A673 (cell line): ENCODE results near the gene SCUBE1. TPM values are rescaled to one million over a fixed set of nuclear protein-coding genes. Genes with fewer than 3 reads are reported as not detected.

Experiments
- BruUV-seq: library from RNA; stranded (reverse); fragments of 400-500 nt; replicated peaks from 2 replicates; lab custom pipeline; 2021; lab: Mats Ljungman, UMichigan
- CTCF ChIA-PET: fragments of 300-600 bp; sonication (Branson Sonifier 250); formaldehyde crosslinking; loops from one replicate; lab custom pipeline; 2022; ENCODE audit warnings: antibody characterized with exemption; lab: Charles Lee
- POLR2A ChIA-PET: fragments of 300-600 bp; sonication (Branson Sonifier 250); formaldehyde crosslinking; loops from one replicate; lab custom pipeline; 2022; ENCODE audit warnings: antibody characterized with exemption; ENCODE audit not compliant: low non-redundant PET; lab: Charles Lee
- DNase-seq: peaks from one replicate; pipeline ENCODE4 v3.0.0-alpha.2; 2015; ENCODE audit warnings: low spot score
- H3K27ac ChIP-seq: fragments of 200-600 bp; sonication (generic); 2 replicates; pipeline ENCODE4 v1.5.1; 2016; ENCODE audit warnings: mixed run types, low read depth, mild to moderate bottlenecking, mixed read lengths, antibody characterized with exemption, low read length; ENCODE audit not compliant: poor library complexity, severe bottlenecking
- H3K27me3 ChIP-seq: fragments of 200-600 bp; sonication (generic); replicated peaks from 2 replicates; pipeline ENCODE4 v1.6.1; 2017; ENCODE audit warnings: mixed run types, low read depth, mild to moderate bottlenecking, mixed read lengths, antibody characterized with exemption, low read length; ENCODE audit not compliant: insufficient read depth, poor library complexity
- H3K36me3 ChIP-seq: fragments of 200-600 bp; sonication (generic); 2 replicates; pipeline ENCODE4 v1.6.1; 2016; ENCODE audit warnings: mixed run types, mild to moderate bottlenecking, mixed read lengths, antibody characterized with exemption, low read length; ENCODE audit not compliant: insufficient read depth, poor library complexity, severe bottlenecking
- H3K4me1 ChIP-seq: fragments of 200-600 bp; sonication (generic); 2 replicates; pipeline ENCODE4 v1.6.1; 2017; ENCODE audit warnings: mixed run types, mild to moderate bottlenecking, mixed read lengths, antibody characterized with exemption, low read length; ENCODE audit not compliant: insufficient read depth, poor library complexity, severe bottlenecking
- H3K4me3 ChIP-seq: fragments of 200-600 bp; sonication (generic); 2 replicates; pipeline ENCODE4 v1.5.1; 2016; ENCODE audit warnings: low read depth, mixed run types, mild to moderate bottlenecking, mixed read lengths, low read length; ENCODE audit not compliant: poor library complexity, severe bottlenecking
- H3K9me3 ChIP-seq: fragments of 200-600 bp; sonication (generic); 2 replicates; pipeline ENCODE4 v1.6.1; 2016; ENCODE audit warnings: mixed run types, low read depth, mild to moderate bottlenecking, mixed read lengths, antibody characterized with exemption, low read length; ENCODE audit not compliant: poor library complexity, severe bottlenecking
- CTCF ChIP-seq: fragments of 300-800, 200-600 bp; sonication (generic); conservative IDR thresholded peaks from 2 replicates; pipeline ENCODE4 v1.5.1; 2017; ENCODE audit warnings: low read depth, mild to moderate bottlenecking, antibody characterized with exemption, low read length, moderate library complexity, mixed read lengths
- EZH2 ChIP-seq: fragments of 200-600 bp; sonication (generic); IDR thresholded peaks from 2 replicates; pipeline ENCODE4 v1.6.1; 2017; ENCODE audit warnings: borderline replicate concordance, low read depth, mild to moderate bottlenecking, mixed read lengths, antibody characterized with exemption, low read length; ENCODE audit not compliant: poor library complexity, severe bottlenecking
- intact Hi-C: fragments of 100-400 bp; cut with micrococcal nuclease; formaldehyde crosslinking; loops from one replicate; pipeline ENCODE4 v1.10.0; 2022; ENCODE audit not compliant: unreplicated experiment
- total RNA-seq: library from RNA; stranded (reverse); gene quantifications from 2 replicates; pipeline ENCODE4 v1.2.3, GENCODE V29; 2021

Gene SCUBE1
- total RNA-seq, 1 experiment from 2014 or later = 0.24 TPM

GRCh38 chr22:43181321-43182076, 161.7 kb downstream of the SCUBE1 start:
- H3K27me3 ChIP-seq = no peaks in the 10 kb centered on the region
- no peak overlapping the region for H3K4me3 ChIP-seq
- H3K27ac ChIP-seq = no peak overlapping the region
- peaks cover 10% of the 10 kb centered on the region for H3K4me1 ChIP-seq
- no peaks in the 10 kb centered on the region for H3K9me3 ChIP-seq
- ChIA-PET POLR2A (no interaction called here), CTCF (no interaction called here)
- intact Hi-C loops = no loop called here
- peaks cover 46% of the 10 kb centered on the region for H3K36me3 ChIP-seq
- DNase-seq = no peak
- no peak for TF ChIP-seq EZH2
- no peak for TF ChIP-seq CTCF
- no TSS peak for BruUV-seq

GRCh38 chr22:43180670-43181069, 162.5 kb downstream of the SCUBE1 start:
- H3K4me1 ChIP-seq = peaks cover 9% of the 10 kb centered on the region
- peaks cover 52% of the 10 kb centered on the region for H3K36me3 ChIP-seq
- no peaks in the 10 kb centered on the region for H3K9me3 ChIP-seq
- no peaks in the 10 kb centered on the region for H3K27me3 ChIP-seq
- TF ChIP-seq CTCF (no peak), EZH2 (no peak)
- BruUV-seq = no TSS peak
- intact Hi-C loops = no loop called here
- CTCF ChIA-PET = no interaction called here
- H3K27ac ChIP-seq = no peak overlapping the region
- H3K4me3 ChIP-seq = no peak overlapping the region
- DNase-seq = no peak
- POLR2A ChIA-PET = interaction anchor here (0.6 kb wide), 1 partner anchor 77 kb away, joined by 8 read pairs; no protein-coding TSS in a partner anchor

GRCh38 chr22:43179911-43180195, 163.3 kb downstream of the SCUBE1 start:
- TF ChIP-seq CTCF = no peak
- TF ChIP-seq EZH2 = no peak
- H3K27ac ChIP-seq = no peak overlapping the region
- H3K9me3 ChIP-seq = no peaks in the 10 kb centered on the region
- H3K27me3 ChIP-seq = no peaks in the 10 kb centered on the region
- H3K4me3 ChIP-seq = no peak overlapping the region
- CTCF ChIA-PET = no interaction called here
- no TSS peak for BruUV-seq
- peaks cover 60% of the 10 kb centered on the region for H3K36me3 ChIP-seq
- no peak for DNase-seq
- intact Hi-C loops = no loop called here
- POLR2A ChIA-PET = no interaction called here
- H3K4me1 ChIP-seq = peaks cover 4% of the 10 kb centered on the region
